HG02973 (cell line): ENCODE results near the gene PKDREJ.

Experiments
- ATAC-seq: cut with Tn5 transposase; IDR thresholded peaks from one replicate; pipeline ENCODE4 v1.9.1; 2021; ENCODE audit warnings: moderate library complexity; ENCODE audit not compliant: unreplicated experiment

The PKDREJ gene

GRCh38 chr22:46240073-46240472 is 23.1 kb downstream of the PKDREJ start:
- no peak for ATAC-seq

GRCh38 chr22:46239261-46240048 is 23.7 kb downstream of the PKDREJ start:
- ATAC-seq: no peak

GRCh38 chr22:46238541-46238940 is 24.6 kb downstream of the PKDREJ start:
- no peak for ATAC-seq

GRCh38 chr22:46237453-46238124 is 25.6 kb downstream of the PKDREJ start:
- ATAC-seq: no peak

- ATAC-seq: no peak
Measured at GRCh38 chr22:46234969-46235368, 28.2 kb downstream of the PKDREJ start.

- ATAC-seq: no peak
Measured at GRCh38 chr22:46233231-46233630, 29.9 kb downstream of the PKDREJ start.

GRCh38 chr22:46230262-46230901 is 32.8 kb downstream of the PKDREJ start:
- ATAC-seq: no peak

- ATAC-seq: no peak
Measured at GRCh38 chr22:46229701-46230100, 33.4 kb downstream of the PKDREJ start.

- ATAC-seq: no peak
Measured at GRCh38 chr22:46226577-46226976, 36.6 kb downstream of the PKDREJ start.

GRCh38 chr22:46225631-46226030 is 37.5 kb downstream of the PKDREJ start:
- no peak for ATAC-seq

GRCh38 chr22:46224898-46225290 is 38.2 kb downstream of the PKDREJ start:
- no peak for ATAC-seq

GRCh38 chr22:46224044-46224897 is 38.9 kb downstream of the PKDREJ start:
- no peak for ATAC-seq

- ATAC-seq: no peak
Measured at GRCh38 chr22:46220921-46221320, 42.2 kb downstream of the PKDREJ start.

GRCh38 chr22:46219636-46220035 is 43.5 kb downstream of the PKDREJ start:
- no peak for ATAC-seq

- ATAC-seq: no peak
Measured at GRCh38 chr22:46214616-46215015, 48.5 kb downstream of the PKDREJ start.

- ATAC-seq: no peak
Measured at GRCh38 chr22:46214149-46214548, 49.0 kb downstream of the PKDREJ start.

GRCh38 chr22:46213052-46213451 is 50.1 kb downstream of the PKDREJ start:
- ATAC-seq: no peak

- no peak for ATAC-seq
Measured at GRCh38 chr22:46212195-46212594, 50.9 kb downstream of the PKDREJ start.

GRCh38 chr22:46209262-46209661 is 53.9 kb downstream of the PKDREJ start:
- ATAC-seq: no peak
